H9 (cell line): ENCODE measurements around the gene RARB. TPM values are rescaled to one million over a fixed set of nuclear protein-coding genes. Genes with fewer than 3 reads are reported as not detected.

Experiments used
- DNase-seq: peaks from one replicate; pipeline ENCODE4 v3.0.0-alpha.2; 2017
- H2AFZ ChIP-seq: one replicate; pipeline ENCODE4 v1.6.1; 2013; ENCODE audit warnings: mild to moderate bottlenecking, low read length, control low read depth, moderate library complexity
- H2AK5ac ChIP-seq: 2 replicates; pipeline ENCODE4 v1.6.1; 2013; ENCODE audit warnings: low read length, control low read depth, mixed read lengths; ENCODE audit not compliant: insufficient read length
- H2BK120ac ChIP-seq: one replicate; pipeline ENCODE4 v1.6.1; 2013; ENCODE audit warnings: low read depth, mild to moderate bottlenecking, low read length, control low read depth, inconsistent platforms; ENCODE audit not compliant: poor library complexity, severe bottlenecking
- H2BK12ac ChIP-seq: 2 replicates; pipeline ENCODE4 v1.6.1; 2013; ENCODE audit warnings: low read length, control low read depth, mixed read lengths, low read depth; ENCODE audit not compliant: insufficient read length
- H2BK15ac ChIP-seq: 2 replicates; pipeline ENCODE4 v1.6.1; 2013; ENCODE audit warnings: low read depth, low read length, control low read depth
- H2BK20ac ChIP-seq: one replicate; pipeline ENCODE4 v1.6.1; 2013; ENCODE audit warnings: low read depth, mild to moderate bottlenecking, low read length, control low read depth, inconsistent platforms; ENCODE audit not compliant: poor library complexity, severe bottlenecking
- H2BK5ac ChIP-seq: 2 replicates; pipeline ENCODE4 v1.6.1; 2013; ENCODE audit warnings: low read length, control low read depth, mixed read lengths; ENCODE audit not compliant: insufficient read length
- H3K14ac ChIP-seq: 2 replicates; pipeline ENCODE4 v1.6.1; 2013; ENCODE audit warnings: low read length, control low read depth; ENCODE audit not compliant: insufficient read depth
- H3K18ac ChIP-seq: 2 replicates; pipeline ENCODE4 v1.6.1; 2013; ENCODE audit warnings: low read depth, mild to moderate bottlenecking, mixed read lengths, low read length, control low read depth; ENCODE audit not compliant: insufficient read length
- H3K23ac ChIP-seq: 2 replicates; pipeline ENCODE4 v1.6.1; 2013; ENCODE audit warnings: low read length, control low read depth, mixed read lengths, low read depth; ENCODE audit not compliant: insufficient read length
- H3K23me2 ChIP-seq: 2 replicates; pipeline ENCODE4 v1.6.1; 2013; ENCODE audit warnings: low read depth, mild to moderate bottlenecking, mixed read lengths, low read length, control low read depth; ENCODE audit not compliant: insufficient read length, poor library complexity, severe bottlenecking
- H3K27ac ChIP-seq: 2 replicates; pipeline ENCODE4 v1.5.1; 2013; ENCODE audit warnings: low read length, control low read depth, mixed read lengths, low read depth; ENCODE audit not compliant: insufficient read length
- H3K27me3 ChIP-seq: 2 replicates; pipeline ENCODE4 v1.6.1; 2013; ENCODE audit warnings: low read length, control low read depth, inconsistent platforms; ENCODE audit not compliant: insufficient read depth
- H3K4ac ChIP-seq: 2 replicates; pipeline ENCODE4 v1.6.1; 2013; ENCODE audit warnings: low read depth, mild to moderate bottlenecking, control low read depth, inconsistent platforms, low read length, moderate library complexity
- H3K4me1 ChIP-seq: 2 replicates; pipeline ENCODE4 v1.6.1; 2013; ENCODE audit warnings: low read length, control low read depth, inconsistent platforms; ENCODE audit not compliant: insufficient read depth
- H3K4me2 ChIP-seq: 2 replicates; pipeline ENCODE4 v1.6.1; 2013; ENCODE audit warnings: low read length, control low read depth, mixed read lengths; ENCODE audit not compliant: insufficient read length, insufficient read depth
- H3K56ac ChIP-seq: 2 replicates; pipeline ENCODE4 v1.6.1; 2013; ENCODE audit warnings: low read depth, mild to moderate bottlenecking, mixed read lengths, low read length, control low read depth; ENCODE audit not compliant: insufficient read length
- H3K79me1 ChIP-seq: 2 replicates; pipeline ENCODE4 v1.6.1; 2013; ENCODE audit warnings: low read depth, mild to moderate bottlenecking, moderate library complexity, low read length, control low read depth, inconsistent platforms; ENCODE audit not compliant: insufficient read depth, poor library complexity, severe bottlenecking
- H3K79me2 ChIP-seq: 2 replicates; pipeline ENCODE4 v1.6.1; 2013; ENCODE audit warnings: low read length, control low read depth, inconsistent platforms; ENCODE audit not compliant: insufficient read depth
- H3K9ac ChIP-seq: 2 replicates; pipeline ENCODE4 v1.6.1; 2013; ENCODE audit warnings: low read length, control low read depth, mixed read lengths; ENCODE audit not compliant: insufficient read length; ENCODE audit errors: extremely low read depth
- H3K9me3 ChIP-seq: one replicate; pipeline ENCODE4 v1.6.1; 2013; ENCODE audit warnings: low read depth, low read length, inconsistent platforms; ENCODE audit not compliant: control insufficient read depth
- H3T11ph ChIP-seq: one replicate; pipeline ENCODE4 v1.6.1; 2013; ENCODE audit warnings: mild to moderate bottlenecking, low read length, control low read depth, inconsistent platforms
- H4K20me1 ChIP-seq: one replicate; pipeline ENCODE4 v1.6.1; 2013; ENCODE audit not compliant: control insufficient read depth, insufficient read length, insufficient read depth
- H4K5ac ChIP-seq: 2 replicates; pipeline ENCODE4 v1.6.1; 2013; ENCODE audit warnings: low read depth, mild to moderate bottlenecking, mixed read lengths, low read length, control low read depth; ENCODE audit not compliant: insufficient read length
- H4K8ac ChIP-seq: replicated peaks from 2 replicates; pipeline ENCODE4 v1.6.1; 2013; ENCODE audit warnings: low read length, control low read depth, mixed read lengths, low read depth; ENCODE audit not compliant: insufficient read length
- H4K91ac ChIP-seq: 2 replicates; pipeline ENCODE4 v1.6.1; 2013; ENCODE audit warnings: low read depth, mild to moderate bottlenecking, moderate library complexity, mixed read lengths, low read length, control low read depth; ENCODE audit not compliant: insufficient read length
- H3K27ac Mint-ChIP-seq, 3 experiments: 2 replicates in 2 of 3; 3 replicates in 1 of 3; pipeline ENCODE4 v1.8.0; 2020 to 2021; ENCODE audit warnings: mixed read lengths in 3 of 3, mild to moderate bottlenecking in 1 of 3, moderate library complexity in 1 of 3
- H3K27me3 Mint-ChIP-seq: 2 replicates; pipeline ENCODE4 v1.8.0; 2021; ENCODE audit warnings: low read depth, mild to moderate bottlenecking, moderate library complexity, mixed read lengths
- H3K36me3 Mint-ChIP-seq, 3 experiments: 2 replicates in 2 of 3; 3 replicates in 1 of 3; pipeline ENCODE4 v1.8.0; 2020 to 2021; ENCODE audit warnings: low read depth in 3 of 3, mixed read lengths in 3 of 3; ENCODE audit not compliant: insufficient read depth in 1 of 3
- H3K4me1 Mint-ChIP-seq, 2 experiments: 2 replicates each; pipeline ENCODE4 v1.8.0; 2020; ENCODE audit warnings: mixed read lengths in 2 of 2
- H3K4me3 Mint-ChIP-seq, 2 experiments: 2 replicates in 1 of 2; 3 replicates in 1 of 2; pipeline ENCODE4 v1.8.0; 2020 to 2021; ENCODE audit warnings: mild to moderate bottlenecking in 2 of 2, mixed read lengths in 2 of 2, moderate library complexity in 1 of 2
- H3K9me3 Mint-ChIP-seq, 2 experiments: 2 replicates in 1 of 2; 3 replicates in 1 of 2; pipeline ENCODE4 v1.8.0; 2020; ENCODE audit warnings: mild to moderate bottlenecking in 2 of 2, mixed read lengths in 2 of 2, moderate library complexity in 1 of 2
- CTCF ChIP-seq: fragments of 200-600 bp; sonication (generic); conservative IDR thresholded peaks from 3 replicates; pipeline ENCODE4 v1.8.0; 2021; ENCODE audit warnings: antibody characterized with exemption, mild to moderate bottlenecking
- whole genome bisulfite sequencing: extraction: QIAGEN DNeasy Blood & Tissue Kit; methylation state at CpG from one replicate; pipeline ENCODE4 v1.1.7; 2013; ENCODE audit warnings: missing lambda C conversion rate, low lambda C conversion rate, mixed read lengths; ENCODE audit not compliant: insufficient read length; ENCODE audit errors: extremely low coverage; 5-methylcytosine and 5-hydroxymethylcytosine counted together
- total RNA-seq: library from RNA; stranded (reverse); gene quantifications from 2 replicates; pipeline ENCODE4 v1.2.1, GENCODE V29; 2021

Gene RARB
- total RNA-seq, 1 experiment from 2014 or later, result 0.22 TPM

- no CpG with 5 or more reads among the region's 15 CpGs for WGBS
- peak; percentile 54 for DNase-seq
- H3K4me3 Mint-ChIP-seq, result no peak overlapping the region
These were observed 148.9 kb downstream of the RARB start for GRCh38 chr3:25576831-25577454.

More at GRCh38 chr3:25576831-25577454, 148.9 kb downstream of the RARB start:
- no peaks in the 10 kb centered on the region for H3K27me3 Mint-ChIP-seq
- no peak overlapping the region for H4K5ac ChIP-seq
- no peak overlapping the region for H3K18ac ChIP-seq
- H2BK120ac ChIP-seq, result no peak overlapping the region
- no peaks in the 10 kb centered on the region; a peak in 1 of 7 replicates for H3K36me3 Mint-ChIP-seq
- H3K79me1 ChIP-seq, result no peaks in the 10 kb centered on the region
- no peak overlapping the region for H3K56ac ChIP-seq
- H3K27ac ChIP-seq, result no peak overlapping the region
- no peak overlapping the region for H2AK5ac ChIP-seq
- no peak overlapping the region for H2BK5ac ChIP-seq
- no peaks in the 10 kb centered on the region; a peak in 1 of 5 replicates for H3K9me3 Mint-ChIP-seq
- no peak overlapping the region for H2BK12ac ChIP-seq
- H3K27me3 ChIP-seq, result no peaks in the 10 kb centered on the region
- no peak overlapping the region for H3T11ph ChIP-seq
- H4K91ac ChIP-seq, result no peak overlapping the region
- H2BK15ac ChIP-seq, result no peak overlapping the region
- H3K14ac ChIP-seq, result no peak overlapping the region
- peak; percentile 61 for TF ChIP-seq CTCF
- no peaks in the 10 kb centered on the region for H3K23me2 ChIP-seq
- H3K4me1 ChIP-seq, result no peaks in the 10 kb centered on the region; the same call in 1 of the 2 replicates
- H3K23ac ChIP-seq, result no peak overlapping the region
- H3K9me3 ChIP-seq, result no peaks in the 10 kb centered on the region
- H2AFZ ChIP-seq, result no peak overlapping the region
- H3K4me2 ChIP-seq, result no peak overlapping the region
- no peak overlapping the region for H4K8ac ChIP-seq
- H3K9ac ChIP-seq, result no peak overlapping the region
- no peaks in the 10 kb centered on the region for H3K79me2 ChIP-seq
- H4K20me1 ChIP-seq, result no peaks in the 10 kb centered on the region
- H3K4me1 Mint-ChIP-seq, result peaks cover 13 to 23% of the 10 kb centered on the region in 2 experiments
- H2BK20ac ChIP-seq, result no peak overlapping the region
- no peak overlapping the region for H3K4ac ChIP-seq
- no peak overlapping the region for H3K27ac Mint-ChIP-seq
